Neural progenitor cell (in vitro differentiated cells): ENCODE data around the gene GPD1L. TPM values are rescaled to one million over a fixed set of nuclear protein-coding genes. Genes with fewer than 3 reads are reported as not detected.

Experiments
- DNase-seq: peaks from one replicate; pipeline ENCODE4 v3.0.0-alpha.2; 2016; ENCODE audit warnings: low spot score
- H2AFZ ChIP-seq: fragments of 200-600 bp; sonication (generic); replicated peaks from 2 replicates; pipeline ENCODE4 v1.6.1; 2016; ENCODE audit warnings: antibody characterized with exemption
- H3F3A ChIP-seq: fragments of 200-600 bp; sonication (generic); 2 replicates; pipeline ENCODE4 v1.6.1; 2016; ENCODE audit warnings: antibody characterized with exemption, low read depth
- H3K27ac ChIP-seq: fragments of 200-600 bp; sonication (generic); 2 replicates; pipeline ENCODE4 v1.5.1; 2016; ENCODE audit warnings: mild to moderate bottlenecking
- H3K27me3 ChIP-seq: fragments of 200-600 bp; sonication (generic); 2 replicates; pipeline ENCODE4 v1.6.1; 2016; ENCODE audit warnings: mild to moderate bottlenecking, moderate library complexity
- H3K36me3 ChIP-seq: fragments of 200-600 bp; sonication (generic); 2 replicates; pipeline ENCODE4 v1.5.1; 2016
- H3K4me1 ChIP-seq: fragments of 200-600 bp; sonication (generic); 2 replicates; pipeline ENCODE4 v1.6.1; 2016; ENCODE audit warnings: mixed run types
- H3K4me2 ChIP-seq: fragments of 200-600 bp; sonication (generic); 2 replicates; pipeline ENCODE4 v1.6.1; 2016
- H3K4me3 ChIP-seq: fragments of 200-600 bp; sonication (generic); 2 replicates; pipeline ENCODE4 v1.5.1; 2016
- H3K79me2 ChIP-seq: fragments of 200-600 bp; sonication (generic); 2 replicates; pipeline ENCODE4 v1.6.1; 2016; ENCODE audit warnings: low read depth
- H3K9ac ChIP-seq: fragments of 200-600 bp; sonication (generic); 2 replicates; pipeline ENCODE4 v1.6.1; 2016
- H3K9me3 ChIP-seq: fragments of 200-600 bp; sonication (generic); 2 replicates; pipeline ENCODE4 v1.5.1; 2016; ENCODE audit warnings: low read depth
- H4K20me1 ChIP-seq: fragments of 200-600 bp; sonication (generic); 2 replicates; pipeline ENCODE4 v1.6.1; 2016; ENCODE audit warnings: low read depth
- H3K27ac Mint-ChIP-seq: 3 replicates; pipeline ENCODE4 v1.8.0; 2021; ENCODE audit warnings: mixed read lengths
- H3K27me3 Mint-ChIP-seq: 2 replicates; pipeline ENCODE4 v1.8.0; 2022; ENCODE audit warnings: low read depth, mild to moderate bottlenecking, inconsistent platforms, moderate library complexity, mixed read lengths; ENCODE audit not compliant: insufficient read depth
- H3K36me3 Mint-ChIP-seq: 3 replicates; pipeline ENCODE4 v1.8.0; 2021; ENCODE audit warnings: mixed read lengths
- H3K4me1 Mint-ChIP-seq: 3 replicates; pipeline ENCODE4 v1.8.0; 2021; ENCODE audit warnings: mixed read lengths
- H3K4me3 Mint-ChIP-seq: 3 replicates; pipeline ENCODE4 v1.8.0; 2021; ENCODE audit warnings: mild to moderate bottlenecking, moderate library complexity, mixed read lengths
- H3K9me3 Mint-ChIP-seq: 3 replicates; pipeline ENCODE4 v1.8.0; 2020; ENCODE audit warnings: mixed read lengths
- EZH2 ChIP-seq: fragments of 200-600 bp; sonication (generic); IDR thresholded peaks from 2 replicates; pipeline ENCODE4 v1.6.1; 2017; ENCODE audit warnings: antibody characterized with exemption, mild to moderate bottlenecking, moderate library complexity
- EZH2phosphoT487 ChIP-seq: fragments of 200-600 bp; sonication (generic); IDR thresholded peaks from 2 replicates; pipeline ENCODE4 v1.6.1; 2017; ENCODE audit warnings: antibody characterized with exemption
- total RNA-seq: library from RNA; depleted of rRNA; stranded (reverse); fragments of >200 nt; gene quantifications from 2 replicates; pipeline ENCODE4 v1.2.3, GENCODE V29; 2015; ENCODE audit warnings: low replicate concordance
- TF ChIP-seq, protein P1 (sequence below): fragments of 200-600 bp; sonication (generic); IDR thresholded peaks from 2 replicates; pipeline ENCODE4 v1.5.1; 2017; ENCODE audit warnings: antibody characterized with exemption, mild to moderate bottlenecking

Gene GPD1L
- total RNA-seq, 1 donor from 2014 or later, result 5.6 TPM

DNA sequence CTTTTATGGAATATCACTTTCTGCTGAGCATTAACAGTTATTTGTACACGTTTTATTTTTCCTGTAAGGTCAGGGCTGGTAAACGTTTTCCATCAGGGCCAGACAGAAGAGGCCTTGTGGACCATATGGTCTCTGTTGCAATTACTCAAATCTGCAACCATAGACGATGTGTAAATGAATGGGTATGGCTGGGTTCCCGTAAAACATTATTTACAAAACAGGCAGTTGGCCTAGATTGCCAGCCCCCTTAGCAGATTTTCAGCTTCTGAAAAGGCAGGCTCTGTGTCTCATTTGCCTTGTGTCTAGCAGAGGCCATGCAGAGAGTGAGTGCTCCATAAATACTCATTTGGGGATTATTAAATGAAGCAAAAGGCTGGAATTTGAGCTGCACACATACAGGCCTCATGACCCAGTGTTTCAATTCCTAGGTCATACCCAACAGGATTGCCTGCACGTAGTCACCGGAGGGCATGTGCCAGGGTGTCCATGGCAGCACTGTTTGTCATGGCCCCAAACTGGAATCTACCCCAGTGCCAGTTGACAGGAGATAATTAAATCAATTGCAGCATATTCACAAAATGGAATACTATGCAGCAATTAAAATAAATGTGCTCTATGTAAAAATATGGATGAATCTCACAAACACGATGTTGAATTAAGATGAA lies 51.3 kb downstream of the GPD1L start:
- no peaks in the 10 kb centered on the region for H3K9me3 ChIP-seq
- H3K4me3 ChIP-seq, result no peak overlapping the region
- no peaks in the 10 kb centered on the region for H3K79me2 ChIP-seq
- H2AFZ ChIP-seq, result no peak overlapping the region
- H3K4me1 Mint-ChIP-seq, result peaks cover 10% of the 10 kb centered on the region
- no peak overlapping the region for H3K4me2 ChIP-seq
- no peaks in the 10 kb centered on the region for H3K4me1 ChIP-seq
- H3F3A ChIP-seq, result no peaks in the 10 kb centered on the region
- TF ChIP-seq EZH2 (no peak), EZH2phosphoT487 (no peak)
- TF ChIP-seq, protein P1, sequence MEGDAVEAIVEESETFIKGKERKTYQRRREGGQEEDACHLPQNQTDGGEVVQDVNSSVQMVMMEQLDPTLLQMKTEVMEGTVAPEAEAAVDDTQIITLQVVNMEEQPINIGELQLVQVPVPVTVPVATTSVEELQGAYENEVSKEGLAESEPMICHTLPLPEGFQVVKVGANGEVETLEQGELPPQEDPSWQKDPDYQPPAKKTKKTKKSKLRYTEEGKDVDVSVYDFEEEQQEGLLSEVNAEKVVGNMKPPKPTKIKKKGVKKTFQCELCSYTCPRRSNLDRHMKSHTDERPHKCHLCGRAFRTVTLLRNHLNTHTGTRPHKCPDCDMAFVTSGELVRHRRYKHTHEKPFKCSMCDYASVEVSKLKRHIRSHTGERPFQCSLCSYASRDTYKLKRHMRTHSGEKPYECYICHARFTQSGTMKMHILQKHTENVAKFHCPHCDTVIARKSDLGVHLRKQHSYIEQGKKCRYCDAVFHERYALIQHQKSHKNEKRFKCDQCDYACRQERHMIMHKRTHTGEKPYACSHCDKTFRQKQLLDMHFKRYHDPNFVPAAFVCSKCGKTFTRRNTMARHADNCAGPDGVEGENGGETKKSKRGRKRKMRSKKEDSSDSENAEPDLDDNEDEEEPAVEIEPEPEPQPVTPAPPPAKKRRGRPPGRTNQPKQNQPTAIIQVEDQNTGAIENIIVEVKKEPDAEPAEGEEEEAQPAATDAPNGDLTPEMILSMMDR, result no peak
- H3K27ac ChIP-seq, result no peak overlapping the region
- H3K36me3 ChIP-seq, result no peaks in the 10 kb centered on the region
- peaks cover 5% of the 10 kb centered on the region for H3K27me3 Mint-ChIP-seq
- H3K4me3 Mint-ChIP-seq, result no peak overlapping the region
- no peak overlapping the region for H3K9ac ChIP-seq
- H3K27ac Mint-ChIP-seq, result no peak overlapping the region
- no peaks in the 10 kb centered on the region for H3K27me3 ChIP-seq
- no peaks in the 10 kb centered on the region for H3K36me3 Mint-ChIP-seq
- no peak for DNase-seq
- H4K20me1 ChIP-seq, result no peaks in the 10 kb centered on the region
- H3K9me3 Mint-ChIP-seq, result no peaks in the 10 kb centered on the region

GRCh38 chr3:32160706-32161214 lies 54.3 kb downstream of the GPD1L start:
- H3K36me3 Mint-ChIP-seq, result no peaks in the 10 kb centered on the region
- Histone ChIP-seq H3K4me3 (no peak overlapping the region), H3K79me2 (no peaks in the 10 kb centered on the region), H2AFZ (no peak overlapping the region), H3K9me3 (no peaks in the 10 kb centered on the region), H4K20me1 (no peaks in the 10 kb centered on the region), H3F3A (no peaks in the 10 kb centered on the region), H3K9ac (no peak overlapping the region), H3K4me2 (no peak overlapping the region), H3K36me3 (no peaks in the 10 kb centered on the region), H3K27ac (no peak overlapping the region), H3K27me3 (no peaks in the 10 kb centered on the region), H3K4me1 (no peaks in the 10 kb centered on the region)
- H3K27me3 Mint-ChIP-seq, result peaks cover 7% of the 10 kb centered on the region
- no peaks in the 10 kb centered on the region for H3K9me3 Mint-ChIP-seq
- no peak overlapping the region for H3K27ac Mint-ChIP-seq
- no peak overlapping the region for H3K4me3 Mint-ChIP-seq
- TF ChIP-seq EZH2, result no peak
- TF ChIP-seq, protein P1, result no peak
- no peak for TF ChIP-seq EZH2phosphoT487
- DNase-seq, result no peak
- H3K4me1 Mint-ChIP-seq, result peaks cover 10% of the 10 kb centered on the region

DNA sequence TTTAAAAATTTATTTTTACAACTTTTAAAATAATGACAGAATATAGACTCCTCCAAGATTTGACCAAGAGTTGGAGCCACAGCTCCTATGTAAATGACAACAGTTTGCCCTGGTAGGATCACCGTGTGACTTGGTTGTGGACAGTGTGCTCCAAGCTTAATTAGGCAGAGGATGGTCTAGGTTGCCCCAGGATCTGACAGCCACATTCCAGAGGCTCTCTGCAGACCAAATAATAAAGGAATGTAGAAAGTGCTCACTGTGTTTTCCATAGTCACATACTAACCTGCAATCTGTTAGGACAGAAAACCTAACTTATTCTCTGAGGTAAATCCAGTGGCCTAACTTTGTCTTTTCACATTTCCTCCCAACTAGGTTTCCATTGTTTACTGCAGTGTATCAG lies 59.0 kb downstream of the GPD1L start:
- TF ChIP-seq, protein P1, result no peak
- TF ChIP-seq EZH2phosphoT487 (no peak), EZH2 (no peak)
- Histone ChIP-seq H3K27ac (no peak overlapping the region), H3K79me2 (no peaks in the 10 kb centered on the region), H3K9ac (no peak overlapping the region), H3F3A (no peaks in the 10 kb centered on the region), H3K4me1 (no peaks in the 10 kb centered on the region), H3K4me3 (no peak overlapping the region), H4K20me1 (no peaks in the 10 kb centered on the region), H3K27me3 (no peaks in the 10 kb centered on the region), H3K36me3 (no peaks in the 10 kb centered on the region), H3K9me3 (no peaks in the 10 kb centered on the region), H2AFZ (no peak overlapping the region), H3K4me2 (no peak overlapping the region)
- no peaks in the 10 kb centered on the region for H3K36me3 Mint-ChIP-seq
- H3K4me3 Mint-ChIP-seq, result no peak overlapping the region
- DNase-seq, result no peak
- peaks cover 11% of the 10 kb centered on the region for H3K9me3 Mint-ChIP-seq
- peaks cover 2% of the 10 kb centered on the region for H3K27me3 Mint-ChIP-seq
- H3K27ac Mint-ChIP-seq, result no peak overlapping the region
- H3K4me1 Mint-ChIP-seq, result peaks cover 4% of the 10 kb centered on the region
